Activated T-helper 2 cell treated with anti-CD3 and anti-CD28 coated beads, Interferon-gamma antibody, Interleukin-2, Interleukin-4, amounts not matched to agents 10 μg/mL and 5 μg/mL and 100 μg/mL, durations not matched to agents 14 hours and 24 hours and 36 hours (primary cell): ENCODE data around the gene PRR4. TPM values are rescaled to one million over a fixed set of nuclear protein-coding genes. Genes with fewer than 3 reads are reported as not detected.

Experiments
- DNase-seq: peaks from one replicate; pipeline ENCODE4 v3.0.0; 2021; ENCODE audit warnings: low spot score
- H3K27ac Mint-ChIP-seq: one replicate; pipeline ENCODE4 v1.8.0; 2021; ENCODE audit warnings: mixed read lengths
- H3K27me3 Mint-ChIP-seq: one replicate; pipeline ENCODE4 v1.8.0; 2021; ENCODE audit warnings: low read depth, mixed read lengths
- H3K36me3 Mint-ChIP-seq: one replicate; pipeline ENCODE4 v1.8.0; 2021; ENCODE audit warnings: low read depth, mixed read lengths
- H3K4me1 Mint-ChIP-seq: one replicate; pipeline ENCODE4 v1.8.0; 2021; ENCODE audit warnings: low read depth, mixed read lengths
- H3K4me3 Mint-ChIP-seq: one replicate; pipeline ENCODE4 v1.8.0; 2021; ENCODE audit warnings: low read depth, mild to moderate bottlenecking, moderate library complexity, mixed read lengths
- H3K9me3 Mint-ChIP-seq: one replicate; pipeline ENCODE4 v1.8.0; 2021; ENCODE audit warnings: mixed read lengths
- intact Hi-C: fragments of 100-400 bp; cut with micrococcal nuclease; formaldehyde crosslinking; loops from one replicate; pipeline ENCODE4 v1.15.1; 2023
- total RNA-seq: library from RNA; stranded (reverse); gene quantifications from 2 replicates; pipeline ENCODE4 v1.2.3, GENCODE V29; 2022

The PRR4 gene
- total RNA-seq: 1.6 and 1.7 TPM in 2 replicates

GRCh38 chr12:10849425-10849878, at the start of gene PRR4:
TSS of gene PRR4 (minus strand) at chr12:10849475. CDS start at chr12:10849437, 38 bp downstream.
- H3K9me3 Mint-ChIP-seq: no peaks in the 10 kb centered on the region
- no peaks in the 10 kb centered on the region for H3K27me3 Mint-ChIP-seq
- peaks cover 32% of the 10 kb centered on the region for H3K4me1 Mint-ChIP-seq
- peaks cover 15% of the 10 kb centered on the region for H3K36me3 Mint-ChIP-seq
- DNase-seq: peak; percentile 34
- no peak within 1 kb of the TSS for H3K27ac Mint-ChIP-seq
- no peak within 1 kb of the TSS for H3K4me3 Mint-ChIP-seq
- intact Hi-C loops: no loop called here

GRCh38 chr12:10896854-10897253, 47.6 kb upstream of the PRR4 start:
- H3K4me1 Mint-ChIP-seq: peaks cover 1% of the 10 kb centered on the region
- H3K27me3 Mint-ChIP-seq: no peaks in the 10 kb centered on the region
- no peak overlapping the region for H3K27ac Mint-ChIP-seq
- intact Hi-C loops: no loop called here
- no peak overlapping the region for H3K4me3 Mint-ChIP-seq
- H3K36me3 Mint-ChIP-seq: no peaks in the 10 kb centered on the region
- no peak for DNase-seq
- H3K9me3 Mint-ChIP-seq: peaks cover 5% of the 10 kb centered on the region

GRCh38 chr12:10891937-10892336, 42.7 kb upstream of the PRR4 start:
- no peak overlapping the region for H3K4me3 Mint-ChIP-seq
- no peaks in the 10 kb centered on the region for H3K27me3 Mint-ChIP-seq
- no peak for DNase-seq
- H3K27ac Mint-ChIP-seq: no peak overlapping the region
- no peaks in the 10 kb centered on the region for H3K4me1 Mint-ChIP-seq
- no peaks in the 10 kb centered on the region for H3K9me3 Mint-ChIP-seq
- peaks cover 3% of the 10 kb centered on the region for H3K36me3 Mint-ChIP-seq
- intact Hi-C loops: no loop called here

GRCh38 chr12:10889226-10889625, 40.0 kb upstream of the PRR4 start:
- Mint-ChIP-seq H3K4me1 (no peaks in the 10 kb centered on the region), H3K9me3 (no peaks in the 10 kb centered on the region), H3K4me3 (no peak overlapping the region), H3K27ac (no peak overlapping the region), H3K27me3 (no peaks in the 10 kb centered on the region), H3K36me3 (peaks cover 3% of the 10 kb centered on the region)
- DNase-seq: no peak
- intact Hi-C loops: no loop called here

- Mint-ChIP-seq H3K27ac (no peak within 1 kb of the TSS), H3K27me3 (no peaks in the 10 kb centered on the region), H3K4me3 (no peak within 1 kb of the TSS), H3K36me3 (peaks cover 4% of the 10 kb centered on the region), H3K9me3 (no peaks in the 10 kb centered on the region), H3K4me1 (no peaks in the 10 kb centered on the region)
- no peak for DNase-seq
- intact Hi-C loops: no loop called here
Measured at GRCh38 chr12:10884086-10884725, 34.9 kb upstream of the PRR4 start, which contains the start of gene PRH1. TSS of gene PRH1 (minus strand) at chr12:10884255. CDS start at chr12:10884217, 38 bp downstream.

GRCh38 chr12:10873378-10873777, 24.1 kb upstream of the PRR4 start:
- H3K9me3 Mint-ChIP-seq: no peaks in the 10 kb centered on the region
- no peak for DNase-seq
- intact Hi-C loops: no loop called here
- no peaks in the 10 kb centered on the region for H3K27me3 Mint-ChIP-seq
- peaks cover 14% of the 10 kb centered on the region for H3K36me3 Mint-ChIP-seq
- H3K27ac Mint-ChIP-seq: no peak overlapping the region
- H3K4me3 Mint-ChIP-seq: no peak overlapping the region
- no peaks in the 10 kb centered on the region for H3K4me1 Mint-ChIP-seq

- Mint-ChIP-seq H3K36me3 (no peaks in the 10 kb centered on the region), H3K4me3 (no peak overlapping the region), H3K9me3 (peaks cover 7% of the 10 kb centered on the region), H3K27ac (no peak overlapping the region), H3K4me1 (no peaks in the 10 kb centered on the region), H3K27me3 (no peaks in the 10 kb centered on the region)
- no peak for DNase-seq
- intact Hi-C loops: no loop called here
Measured at GRCh38 chr12:10867381-10867780, 18.1 kb upstream of the PRR4 start.

GRCh38 chr12:10863512-10864218, 14.4 kb upstream of the PRR4 start:
- no peak for DNase-seq
- H3K4me1 Mint-ChIP-seq: no peaks in the 10 kb centered on the region
- no peaks in the 10 kb centered on the region for H3K27me3 Mint-ChIP-seq
- intact Hi-C loops: no loop called here
- H3K27ac Mint-ChIP-seq: no peak overlapping the region
- H3K4me3 Mint-ChIP-seq: no peak overlapping the region
- peaks cover 17% of the 10 kb centered on the region for H3K36me3 Mint-ChIP-seq
- peaks cover 32% of the 10 kb centered on the region for H3K9me3 Mint-ChIP-seq

GRCh38 chr12:10861366-10861765, 12.1 kb upstream of the PRR4 start:
- no peaks in the 10 kb centered on the region for H3K27me3 Mint-ChIP-seq
- H3K27ac Mint-ChIP-seq: no peak overlapping the region
- H3K9me3 Mint-ChIP-seq: peaks cover 55% of the 10 kb centered on the region
- H3K4me3 Mint-ChIP-seq: no peak overlapping the region
- intact Hi-C loops: no loop called here
- peaks cover 38% of the 10 kb centered on the region for H3K36me3 Mint-ChIP-seq
- DNase-seq: no peak
- H3K4me1 Mint-ChIP-seq: no peaks in the 10 kb centered on the region

- H3K4me1 Mint-ChIP-seq: peaks cover 12% of the 10 kb centered on the region
- no peak for DNase-seq
- no peak overlapping the region for H3K4me3 Mint-ChIP-seq
- peaks cover 48% of the 10 kb centered on the region for H3K9me3 Mint-ChIP-seq
- H3K36me3 Mint-ChIP-seq: peaks cover 49% of the 10 kb centered on the region
- H3K27me3 Mint-ChIP-seq: no peaks in the 10 kb centered on the region
- intact Hi-C loops: no loop called here
- no peak overlapping the region for H3K27ac Mint-ChIP-seq
Measured at GRCh38 chr12:10855807-10856206, 6.5 kb upstream of the PRR4 start.

GRCh38 chr12:10853776-10854175, 4.5 kb upstream of the PRR4 start:
- Mint-ChIP-seq H3K4me1 (peaks cover 30% of the 10 kb centered on the region), H3K36me3 (peaks cover 40% of the 10 kb centered on the region), H3K9me3 (peaks cover 32% of the 10 kb centered on the region), H3K27me3 (no peaks in the 10 kb centered on the region), H3K4me3 (no peak overlapping the region), H3K27ac (no peak overlapping the region)
- DNase-seq: no peak
- intact Hi-C loops: no loop called here

- Mint-ChIP-seq H3K27me3 (no peaks in the 10 kb centered on the region), H3K4me1 (peaks cover 32% of the 10 kb centered on the region)
Measured at GRCh38 chr12:10851243-10851858, 2.1 kb upstream of the PRR4 start.

GRCh38 chr12:10847744-10848143, 1.5 kb downstream of the PRR4 start:
- intact Hi-C loops: no loop called here
- no peak overlapping the region for H3K27ac Mint-ChIP-seq

More at GRCh38 chr12:10851243-10851858, 2.1 kb upstream of the PRR4 start:
- H3K36me3 Mint-ChIP-seq: peaks cover 22% of the 10 kb centered on the region
- intact Hi-C loops: no loop called here
- H3K9me3 Mint-ChIP-seq: peaks cover 8% of the 10 kb centered on the region
- no peak overlapping the region for H3K27ac Mint-ChIP-seq
- no peak overlapping the region for H3K4me3 Mint-ChIP-seq
- no peak for DNase-seq

More at GRCh38 chr12:10847744-10848143, 1.5 kb downstream of the PRR4 start:
- Mint-ChIP-seq H3K4me3 (no peak overlapping the region), H3K36me3 (peaks cover 15% of the 10 kb centered on the region), H3K9me3 (no peaks in the 10 kb centered on the region), H3K4me1 (peaks cover 32% of the 10 kb centered on the region), H3K27me3 (no peaks in the 10 kb centered on the region)
- DNase-seq: no peak
